SU-DHL-6 (cell line): ENCODE results near the gene CRHR2.

Experiments used
- CTCF ChIP-seq: fragments of 200-600 bp; sonication (generic); IDR thresholded peaks from one replicate; pipeline ENCODE4 v1.5.1; 2017; ENCODE audit warnings: antibody characterized with exemption, mild to moderate bottlenecking, low read length, moderate library complexity; ENCODE audit not compliant: insufficient read depth, poor library complexity, severe bottlenecking
- EZH2phosphoT487 ChIP-seq: fragments of 200-600 bp; sonication (generic), shearing (Covaris generic); conservative IDR thresholded peaks from 2 replicates; pipeline ENCODE4 v1.6.1; 2018; ENCODE audit warnings: mild to moderate bottlenecking, antibody characterized with exemption, low read length, moderate library complexity, mixed read lengths

GRCh38 chr7:30645661-30646060 is 36.6 kb downstream of the CRHR2 start:
- TF ChIP-seq CTCF (no peak), EZH2phosphoT487 (no peak)
